HCT116 (cell line): ENCODE data around the gene KRTAP10-9. TPM values are rescaled to one million over a fixed set of nuclear protein-coding genes. Genes with fewer than 3 reads are reported as not detected.

ENCODE experiments used
- ATAC-seq: fragments of 200-7000 bp; cut with Tn5 transposase; 2 replicates; pipeline ENCODE4 v1.9.1; 2020; ENCODE audit warnings: mild to moderate bottlenecking, moderate library complexity
- BruUV-seq: library from RNA; stranded (reverse); fragments of 400-500 nt; replicated peaks from 2 replicates; lab custom pipeline; 2021; lab: Mats Ljungman, UMichigan
- CTCF ChIA-PET: fragments of 300-600 bp; sonication (Branson Sonifier 250); formaldehyde crosslinking; loops from one replicate; lab custom pipeline; 2021; ENCODE audit warnings: antibody characterized with exemption; lab: Charles Lee
- POLR2A ChIA-PET: fragments of 300-600, 350-600 bp; sonication (Branson Sonifier 250); formaldehyde crosslinking; loops from one replicate; lab custom pipeline; 2021; ENCODE audit warnings: antibody characterized with exemption; lab: Charles Lee
- RAD21 ChIA-PET, 2 experiments: fragments of 300-600 bp; sonication (Branson Sonifier 250); formaldehyde crosslinking; loops; one replicate each; lab custom pipeline; 2023; ENCODE audit warnings: low total read pairs in 2 of 2; ENCODE audit not compliant: uncharacterized antibody in 2 of 2, unreplicated experiment in 2 of 2, low non-redundant PET in 1 of 2; lab: Charles Lee
- DNase-seq: peaks from one replicate; pipeline ENCODE4 v3.0.0-alpha.2; 2010; ENCODE audit warnings: low read depth, low spot score
- H2AFZ ChIP-seq: fragments of 200-600 bp; shearing (Covaris generic), sonication (generic); 2 replicates; pipeline ENCODE4 v1.6.1; 2017; ENCODE audit warnings: low read depth, mixed run types, mixed read lengths, antibody characterized with exemption, low read length; ENCODE audit not compliant: poor library complexity, severe bottlenecking
- H3K27ac ChIP-seq: 2 replicates; pipeline ENCODE4 v1.5.1; 2012; ENCODE audit warnings: low read depth, low read length
- H3K27me3 ChIP-seq: fragments of 200-600 bp; sonication (generic); 2 replicates; pipeline ENCODE4 v1.6.1; 2016; ENCODE audit warnings: mixed run types, low read length, mixed read lengths; ENCODE audit not compliant: insufficient read depth
- H3K36me3 ChIP-seq, 2 experiments: fragments of 200-500 bp in 1 of 2; fragments of 200-600 bp in 1 of 2; sonication (Bioruptor generic) in 1 of 2; sonication (generic) in 1 of 2; 2 replicates each; pipeline versions ENCODE4 v1.5.1 to v1.6.1; 2014 to 2016; ENCODE audit warnings: low read length in 2 of 2, inconsistent platforms in 1 of 2, mixed read lengths in 1 of 2, mixed run types in 1 of 2; ENCODE audit not compliant: insufficient read depth in 2 of 2, control insufficient read depth in 1 of 2
- H3K4me1 ChIP-seq, 2 experiments: fragments of 200-600 bp in 1 of 2; sonication (generic) in 1 of 2; 2 replicates each; pipeline versions ENCODE4 v1.5.1 to v1.6.1; 2012 to 2017; ENCODE audit warnings: low read length in 2 of 2, inconsistent platforms in 1 of 2, mild to moderate bottlenecking in 1 of 2, mixed read lengths in 1 of 2, mixed run types in 1 of 2, moderate library complexity in 1 of 2; ENCODE audit not compliant: insufficient read depth in 2 of 2, control insufficient read depth in 1 of 2
- H3K4me2 ChIP-seq: fragments of 200-600 bp; sonication (generic); 2 replicates; pipeline ENCODE4 v1.6.1; 2017; ENCODE audit warnings: mixed run types, low read length, mixed read lengths
- H3K4me3 ChIP-seq, 2 experiments: fragments of 200-600 bp in 1 of 2; sonication (generic) in 1 of 2; replicated peaks in 1 of 2; 2 replicates each; pipeline ENCODE4 v1.5.1; 2011 to 2016; ENCODE audit warnings: low read length in 2 of 2, control low read depth in 1 of 2, low read depth in 1 of 2, mild to moderate bottlenecking in 1 of 2, mixed read lengths in 1 of 2, mixed run types in 1 of 2
- H3K79me2 ChIP-seq: fragments of 200-600 bp; sonication (generic); 2 replicates; pipeline ENCODE4 v1.6.1; 2017; ENCODE audit warnings: mild to moderate bottlenecking, mixed run types, low read length, moderate library complexity, mixed read lengths; ENCODE audit not compliant: insufficient read depth
- H3K9ac ChIP-seq: fragments of 200-600 bp; sonication (generic); 2 replicates; pipeline ENCODE4 v1.6.1; 2016; ENCODE audit warnings: low read length, mixed read lengths
- H3K9me2 ChIP-seq: fragments of 200-600 bp; sonication (generic), shearing (Covaris generic); 2 replicates; pipeline ENCODE4 v1.6.1; 2017; ENCODE audit warnings: mixed run types, mild to moderate bottlenecking, moderate library complexity; ENCODE audit not compliant: insufficient read depth
- H3K9me3 ChIP-seq, 2 experiments: fragments of 200-500 bp in 1 of 2; fragments of 200-600 bp in 1 of 2; sonication (Bioruptor generic) in 1 of 2; sonication (generic) in 1 of 2; 2 replicates each; pipeline ENCODE4 v1.6.1; 2014 to 2017; ENCODE audit warnings: low read length in 2 of 2, mixed read lengths in 2 of 2, inconsistent platforms in 1 of 2, low read depth in 1 of 2, mild to moderate bottlenecking in 1 of 2, mixed run types in 1 of 2, moderate library complexity in 1 of 2; ENCODE audit not compliant: control insufficient read depth in 1 of 2, insufficient read depth in 1 of 2
- H4K20me1 ChIP-seq: fragments of 200-600 bp; sonication (generic), shearing (Covaris generic); 2 replicates; pipeline ENCODE4 v1.6.1; 2017; ENCODE audit warnings: mixed run types, mild to moderate bottlenecking, moderate library complexity; ENCODE audit not compliant: insufficient read depth
- CEBPB ChIP-seq: IDR thresholded peaks from 2 replicates; pipeline ENCODE4 v1.6.1; 2012; ENCODE audit warnings: low read depth
- EGR1 ChIP-seq: IDR thresholded peaks from 2 replicates; pipeline ENCODE4 v1.6.1; 2012; ENCODE audit warnings: low read depth
- JUND ChIP-seq: IDR thresholded peaks from 2 replicates; pipeline ENCODE4 v1.6.1; 2012
- POLR2A ChIP-seq: IDR thresholded peaks from 2 replicates; pipeline ENCODE4 v1.7.0; 2011; ENCODE audit warnings: borderline replicate concordance; ENCODE audit not compliant: insufficient read depth, insufficient read length; ENCODE audit errors: extremely low read depth
- POLR2AphosphoS5 ChIP-seq: IDR thresholded peaks from 2 replicates; pipeline ENCODE4 v1.6.1; 2011; ENCODE audit warnings: mild to moderate bottlenecking, low read depth, low read length, moderate library complexity
- SP1 ChIP-seq: IDR thresholded peaks from 2 replicates; pipeline ENCODE4 v1.6.1; 2012; ENCODE audit warnings: low read depth
- SRF ChIP-seq: IDR thresholded peaks from 2 replicates; pipeline ENCODE4 v1.6.1; 2012; ENCODE audit warnings: low read depth
- TCF7L2 ChIP-seq: IDR thresholded peaks from 2 replicates; pipeline ENCODE4 v1.7.0; 2011; ENCODE audit warnings: borderline replicate concordance, inconsistent platforms; ENCODE audit not compliant: insufficient read depth, insufficient read length; ENCODE audit errors: extremely low read depth
- intact Hi-C: fragments of 100-400 bp; cut with micrococcal nuclease; formaldehyde crosslinking; loops from 2 replicates; pipeline ENCODE4 v1.10.0; 2022
- total RNA-seq: library from RNA; stranded (reverse); gene quantifications from one replicate; pipeline ENCODE4 v1.2.1, GENCODE V29; 2021; ENCODE audit not compliant: unreplicated experiment
- TF ChIP-seq, protein P1 (sequence below): IDR thresholded peaks from 2 replicates; pipeline ENCODE4 v1.6.1; 2012
- TF ChIP-seq, protein P2 (sequence below): IDR thresholded peaks from 2 replicates; pipeline ENCODE4 v1.6.1; 2012

KRTAP10-9 gene
- total RNA-seq, 1 experiment from 2014 or later: not detected

DNA sequence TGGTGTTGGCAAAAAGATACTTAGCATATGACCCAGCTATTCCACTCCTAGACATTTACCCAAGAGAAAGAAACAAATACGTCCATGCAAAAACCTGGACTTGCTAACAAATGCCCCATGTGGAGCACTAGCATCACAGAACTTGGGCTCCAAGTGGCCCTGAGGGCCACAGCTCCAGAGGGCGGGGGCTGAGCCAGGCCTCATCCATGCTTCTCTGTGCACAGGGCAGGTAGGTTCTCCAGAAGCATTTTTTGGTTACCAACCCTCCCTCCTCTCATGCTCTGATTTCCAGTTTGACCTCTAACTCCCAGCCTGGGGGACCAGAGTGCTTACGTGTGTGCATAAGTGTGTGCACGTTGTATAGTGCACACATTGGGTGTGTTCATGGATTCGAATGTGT lies 37.8 kb downstream of the KRTAP10-9 start:
- ChIA-PET POLR2A (no interaction called here), RAD21 (no interaction called here), CTCF (no interaction called here)
- Histone ChIP-seq H3K9ac (no peak overlapping the region), H3K4me1 (no peaks in the 10 kb centered on the region), H3K4me2 (no peak overlapping the region), H2AFZ (no peak overlapping the region), H3K79me2 (no peaks in the 10 kb centered on the region), H3K36me3 (no peaks in the 10 kb centered on the region; a peak in 1 of 4 replicates), H3K9me3 (no peaks in the 10 kb centered on the region), H3K9me2 (no peaks in the 10 kb centered on the region), H4K20me1 (no peaks in the 10 kb centered on the region), H3K27ac (no peak overlapping the region), H3K27me3 (0 out of 2 replicates have a peak, but pooled peaks cover 5% of the 10 kb centered on the region), H3K4me3 (no peak overlapping the region)
- TF ChIP-seq TCF7L2 (no peak), SRF (no peak), CEBPB (no peak), POLR2AphosphoS5 (no peak), EGR1 (no peak), SP1 (no peak), POLR2A (no peak), JUND (no peak)
- TF ChIP-seq, protein P1, sequence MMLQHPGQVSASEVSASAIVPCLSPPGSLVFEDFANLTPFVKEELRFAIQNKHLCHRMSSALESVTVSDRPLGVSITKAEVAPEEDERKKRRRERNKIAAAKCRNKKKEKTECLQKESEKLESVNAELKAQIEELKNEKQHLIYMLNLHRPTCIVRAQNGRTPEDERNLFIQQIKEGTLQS: no peak
- TF ChIP-seq, protein P2, sequence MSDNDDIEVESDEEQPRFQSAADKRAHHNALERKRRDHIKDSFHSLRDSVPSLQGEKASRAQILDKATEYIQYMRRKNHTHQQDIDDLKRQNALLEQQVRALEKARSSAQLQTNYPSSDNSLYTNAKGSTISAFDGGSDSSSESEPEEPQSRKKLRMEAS: no peak
- DNase-seq (no peak), ATAC-seq (no peak)
- intact Hi-C loops: no loop called here
- no TSS peak for BruUV-seq
